ENCODE measurements around the gene CTU2.

CTU2 gene

GRCh38 chr16:88739977-88740726 lies 33.8 kb downstream of the CTU2 start:
- TF ChIP-seq REST (IDR thresholded peaks at IDR 0.05; ENCODE audit: insufficient replicate concordance, low read depth) (no peak), CTCF (IDR thresholded peaks at IDR 0.05; ENCODE audit: insufficient read depth, low read length) (no peak), POLR2AphosphoS5 (IDR thresholded peaks at IDR 0.05; ENCODE audit: low read depth) (no peak), SPI1 (IDR thresholded peaks at IDR 0.05; ENCODE audit: borderline replicate concordance, low read depth) (no peak), GABPA (IDR thresholded peaks at IDR 0.05; ENCODE audit: low read depth) (no peak)
- no peak for DNase-seq (ENCODE audit: low read depth in 1 of 2, low spot score in 1 of 2)
- no peak overlapping the region for H3K4me3 ChIP-seq (replicated peaks; ENCODE audit: insufficient read depth, low read length)
- no peak overlapping the region for H3K27ac ChIP-seq (replicated peaks)
- H3K27me3 ChIP-seq (ENCODE audit: insufficient read depth, poor library complexity, severe bottlenecking): no peaks in the 10 kb centered on the region

GRCh38 chr16:88740727-88741055 lies 34.4 kb downstream of the CTU2 start:
- no peak overlapping the region for H3K4me3 ChIP-seq (replicated peaks; ENCODE audit: insufficient read depth, low read length)
- no peak for DNase-seq (ENCODE audit: low read depth in 1 of 2, low spot score in 1 of 2)
- no peaks in the 10 kb centered on the region for H3K27me3 ChIP-seq (ENCODE audit: insufficient read depth, poor library complexity, severe bottlenecking)
- no peak overlapping the region for H3K27ac ChIP-seq (replicated peaks)
- TF ChIP-seq SPI1 (IDR thresholded peaks at IDR 0.05; ENCODE audit: borderline replicate concordance, low read depth): no peak
- TF ChIP-seq CTCF (IDR thresholded peaks at IDR 0.05; ENCODE audit: insufficient read depth, low read length): no peak
- TF ChIP-seq POLR2AphosphoS5 (IDR thresholded peaks at IDR 0.05; ENCODE audit: low read depth): no peak
- TF ChIP-seq REST (IDR thresholded peaks at IDR 0.05; ENCODE audit: insufficient replicate concordance, low read depth): no peak
- no peak for TF ChIP-seq GABPA (IDR thresholded peaks at IDR 0.05; ENCODE audit: low read depth)

- no peak overlapping the region for H3K4me3 ChIP-seq (replicated peaks; ENCODE audit: insufficient read depth, low read length)
- H3K27ac ChIP-seq (replicated peaks): no peak overlapping the region
- no peak for DNase-seq (ENCODE audit: low read depth in 1 of 2, low spot score in 1 of 2)
- no peak for TF ChIP-seq REST (IDR thresholded peaks at IDR 0.05; ENCODE audit: insufficient replicate concordance, low read depth)
- TF ChIP-seq POLR2AphosphoS5 (IDR thresholded peaks at IDR 0.05; ENCODE audit: low read depth): no peak
- TF ChIP-seq CTCF (IDR thresholded peaks at IDR 0.05; ENCODE audit: insufficient read depth, low read length): no peak
- no peak for TF ChIP-seq SPI1 (IDR thresholded peaks at IDR 0.05; ENCODE audit: borderline replicate concordance, low read depth)
- no peaks in the 10 kb centered on the region for H3K27me3 ChIP-seq (ENCODE audit: insufficient read depth, poor library complexity, severe bottlenecking)
Observed at GRCh38 chr16:88741368-88741767, 35.1 kb downstream of the CTU2 start.

Data from HL-60 (cell line).